Stomach smooth muscle (tissue), 2 donors: ENCODE measurements around the gene FRK.

Source experiments
- H3K27ac ChIP-seq: one replicate; pipeline ENCODE4 v1.7.0; 2013; ENCODE audit warnings: mild to moderate bottlenecking, low read length, inconsistent platforms
- H3K27me3 ChIP-seq, 2 donors: one replicate each; pipeline ENCODE4 v1.7.0; 2013; ENCODE audit warnings: low read length in 2 of 2; ENCODE audit not compliant: insufficient read depth in 2 of 2, control insufficient read depth in 1 of 2
- H3K36me3 ChIP-seq, 2 donors: one replicate each; pipeline ENCODE4 v1.7.0; 2013; ENCODE audit warnings: low read length in 2 of 2; ENCODE audit not compliant: control insufficient read depth in 2 of 2, insufficient read depth in 2 of 2
- H3K4me1 ChIP-seq: one replicate; pipeline ENCODE4 v1.7.0; 2013; ENCODE audit warnings: low read length; ENCODE audit not compliant: control insufficient read depth, insufficient read depth
- H3K4me3 ChIP-seq, 2 donors: one replicate each; pipeline ENCODE4 v1.7.0; 2013; ENCODE audit warnings: low read length in 2 of 2
- H3K9ac ChIP-seq, 2 donors: one replicate each; pipeline ENCODE4 v1.7.0; 2013; ENCODE audit warnings: low read length in 2 of 2, mild to moderate bottlenecking in 1 of 2
- H3K9me3 ChIP-seq, 2 donors: one replicate each; pipeline ENCODE4 v1.7.0; 2013; ENCODE audit warnings: low read length in 2 of 2; ENCODE audit not compliant: control insufficient read depth in 2 of 2
- donor health status: healthy.
- donor health status: Pancreatic carcinoma.

FRK gene

DNA sequence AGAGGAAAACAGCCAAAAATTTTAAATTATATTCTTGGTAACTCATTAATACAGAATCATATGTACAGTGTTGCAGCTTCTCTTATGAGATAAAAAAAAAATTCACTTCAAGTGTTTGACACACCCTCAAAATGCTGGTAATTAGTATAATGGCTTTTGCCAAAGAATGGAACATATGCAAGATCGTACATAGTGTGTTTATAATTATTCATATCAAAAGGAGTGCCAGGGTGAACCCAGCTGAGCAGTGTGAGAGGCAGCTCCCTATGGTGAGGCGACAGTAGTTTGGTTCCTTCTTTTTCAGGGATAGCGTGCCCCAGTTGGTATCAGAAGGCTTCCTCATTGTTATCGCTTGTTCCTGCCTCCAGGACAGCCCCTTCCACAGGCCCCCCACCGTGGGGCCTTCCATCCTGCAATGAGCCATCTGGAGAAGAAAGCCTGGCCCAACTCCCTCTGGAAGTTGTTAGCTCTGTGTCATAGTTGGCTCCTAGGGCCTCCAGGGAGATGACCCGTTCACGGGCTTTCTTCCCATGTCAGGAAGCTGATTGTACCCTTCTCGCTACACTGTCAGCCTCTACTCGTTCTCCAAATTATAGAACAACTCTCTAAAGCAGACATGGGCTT, 150.7 kb downstream of the FRK start:
- no peaks in the 10 kb centered on the region for H3K36me3 ChIP-seq
- H3K4me1 ChIP-seq, result no peaks in the 10 kb centered on the region
- H3K27ac ChIP-seq, result no peak overlapping the region
- H3K9me3 ChIP-seq, result no peaks in the 10 kb centered on the region
- no peaks in the 10 kb centered on the region for H3K27me3 ChIP-seq
- no peak overlapping the region for H3K4me3 ChIP-seq
- H3K9ac ChIP-seq, result no peak overlapping the region

- Histone ChIP-seq H3K4me3 (no peak overlapping the region), H3K27ac (no peak overlapping the region), H3K9me3 (no peaks in the 10 kb centered on the region), H3K36me3 (no peaks in the 10 kb centered on the region), H3K4me1 (no peaks in the 10 kb centered on the region), H3K9ac (no peak overlapping the region), H3K27me3 (no peaks in the 10 kb centered on the region)
These were observed 151.7 kb downstream of the FRK start for GRCh38 chr6:115908906-115909559.

DNA sequence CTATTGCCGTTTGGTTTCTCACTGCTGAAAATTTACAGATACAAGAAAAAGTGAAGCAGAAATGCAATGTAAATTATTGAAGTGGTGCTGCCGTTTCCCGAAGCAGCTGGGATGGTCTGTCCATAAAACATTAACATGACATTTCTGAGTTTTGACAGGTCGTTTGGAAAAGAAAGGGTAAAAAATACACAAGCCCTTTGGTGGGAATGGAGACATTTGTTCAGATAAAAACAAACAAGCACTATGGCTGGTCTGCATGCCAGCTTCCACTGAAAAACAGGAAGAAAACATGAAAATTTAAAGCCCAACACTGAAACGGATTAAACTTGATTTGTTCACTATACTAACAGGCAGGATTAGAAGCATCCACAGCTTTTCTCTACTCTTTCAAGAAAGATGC, 155.2 kb downstream of the FRK start:
- Histone ChIP-seq H3K36me3 (no peaks in the 10 kb centered on the region), H3K4me1 (no peaks in the 10 kb centered on the region), H3K9ac (no peak overlapping the region), H3K27me3 (peaks cover 0 to 2% of the 10 kb centered on the region in 2 donors), H3K4me3 (no peak overlapping the region), H3K9me3 (no peaks in the 10 kb centered on the region), H3K27ac (no peak overlapping the region)

DNA sequence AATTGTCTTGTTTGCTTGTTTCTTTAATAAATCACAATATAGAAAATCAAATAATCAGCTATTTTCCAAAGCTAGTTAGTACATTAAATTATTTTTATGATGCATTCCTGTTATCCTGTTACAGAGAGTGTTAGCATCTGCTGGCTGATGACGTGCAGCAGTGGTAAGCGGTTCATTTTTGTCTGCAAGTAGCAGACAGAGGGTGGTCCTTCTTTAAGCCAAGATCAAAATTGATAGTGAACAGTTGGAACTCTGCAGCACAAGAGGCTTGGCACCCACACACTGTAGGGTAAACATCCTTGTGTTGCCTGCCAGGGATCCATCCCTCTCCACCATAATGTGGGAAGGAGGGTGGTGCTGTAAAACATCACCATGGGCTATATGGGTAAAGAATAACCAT, 158.3 kb downstream of the FRK start:
- Histone ChIP-seq H3K9ac (no peak overlapping the region), H3K4me3 (no peak overlapping the region), H3K27me3 (peaks cover 2 to 3% of the 10 kb centered on the region in 2 donors), H3K27ac (no peak overlapping the region), H3K36me3 (no peaks in the 10 kb centered on the region), H3K4me1 (no peaks in the 10 kb centered on the region), H3K9me3 (no peaks in the 10 kb centered on the region)

DNA sequence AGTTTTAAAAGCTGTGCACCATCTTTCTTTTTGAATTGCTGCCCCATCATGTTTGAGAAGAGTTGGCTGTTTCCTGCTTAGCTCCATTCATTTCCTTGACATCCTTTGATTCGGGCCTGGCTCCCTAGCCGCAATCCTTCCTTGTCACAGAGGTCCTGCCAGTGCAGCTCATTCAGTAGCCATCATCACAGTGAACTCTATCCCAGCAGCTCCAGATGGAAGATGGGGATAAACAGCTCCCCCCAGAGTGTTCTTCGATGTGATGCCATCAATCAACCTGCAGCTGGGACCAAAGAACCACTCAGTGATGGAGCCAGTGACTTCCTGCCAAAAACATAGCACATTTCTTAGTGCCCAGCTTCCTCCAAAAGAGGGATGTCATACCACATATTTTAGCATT, 158.8 kb downstream of the FRK start:
- no peaks in the 10 kb centered on the region for H3K36me3 ChIP-seq
- H3K27me3 ChIP-seq, result peaks cover 2 to 3% of the 10 kb centered on the region in 2 donors
- no peaks in the 10 kb centered on the region for H3K9me3 ChIP-seq
- no peaks in the 10 kb centered on the region for H3K4me1 ChIP-seq
- H3K9ac ChIP-seq, result no peak overlapping the region
- no peak overlapping the region for H3K4me3 ChIP-seq
- no peak overlapping the region for H3K27ac ChIP-seq

GRCh38 chr6:115899730-115900282, 160.9 kb downstream of the FRK start:
- no peaks in the 10 kb centered on the region for H3K9me3 ChIP-seq
- no peak overlapping the region for H3K4me3 ChIP-seq
- H3K9ac ChIP-seq, result no peak overlapping the region
- H3K27ac ChIP-seq, result no peak overlapping the region
- no peaks in the 10 kb centered on the region for H3K36me3 ChIP-seq
- H3K4me1 ChIP-seq, result no peaks in the 10 kb centered on the region
- H3K27me3 ChIP-seq, result peaks cover 2 to 3% of the 10 kb centered on the region in 2 donors

- no peaks in the 10 kb centered on the region for H3K4me1 ChIP-seq
- no peak overlapping the region for H3K27ac ChIP-seq
- H3K4me3 ChIP-seq, result no peak overlapping the region
- no peaks in the 10 kb centered on the region for H3K9me3 ChIP-seq
- no peaks in the 10 kb centered on the region for H3K36me3 ChIP-seq
- peaks cover 2 to 3% of the 10 kb centered on the region in 2 donors for H3K27me3 ChIP-seq
- no peak overlapping the region for H3K9ac ChIP-seq
These were observed 162.4 kb downstream of the FRK start for GRCh38 chr6:115898246-115898645.

- no peak overlapping the region for H3K4me3 ChIP-seq
- no peaks in the 10 kb centered on the region for H3K4me1 ChIP-seq
- H3K27me3 ChIP-seq, result peaks cover 0 to 3% of the 10 kb centered on the region in 2 donors
- no peaks in the 10 kb centered on the region for H3K36me3 ChIP-seq
- no peaks in the 10 kb centered on the region for H3K9me3 ChIP-seq
- H3K27ac ChIP-seq, result no peak overlapping the region
- H3K9ac ChIP-seq, result no peak overlapping the region
These were observed 164.1 kb downstream of the FRK start for GRCh38 chr6:115896538-115897129.

DNA sequence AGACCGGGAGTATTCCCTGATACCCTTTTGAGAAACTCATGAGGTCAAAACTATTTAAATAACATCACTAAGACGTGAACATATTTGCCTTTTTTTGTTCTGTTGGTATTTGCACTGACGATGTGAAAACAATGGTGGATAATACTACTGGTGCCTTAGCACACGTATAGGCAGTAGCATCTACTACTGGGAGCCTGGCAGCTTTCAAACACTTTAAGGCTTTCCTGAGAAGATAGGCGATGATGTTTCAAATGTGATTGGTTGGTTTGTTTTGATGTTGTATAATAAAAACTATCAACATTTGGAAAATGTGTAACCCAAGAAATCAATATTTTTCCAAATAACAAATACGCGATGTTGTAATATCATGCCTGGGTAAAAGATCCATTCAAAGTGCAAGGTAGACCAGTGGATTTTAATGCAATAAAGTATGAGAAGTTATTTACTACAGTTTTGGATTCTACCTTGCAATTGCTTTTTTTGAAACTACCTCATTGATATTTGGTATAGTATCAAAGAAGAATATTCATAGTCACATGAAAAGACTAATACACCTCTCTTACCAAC, 166.2 kb downstream of the FRK start:
- Histone ChIP-seq H3K9me3 (no peaks in the 10 kb centered on the region), H3K27ac (no peak overlapping the region), H3K4me1 (no peaks in the 10 kb centered on the region)

GRCh38 chr6:115891750-115892149, 168.9 kb downstream of the FRK start:
- Histone ChIP-seq H3K4me3 (no peak overlapping the region), H3K27ac (no peak overlapping the region), H3K27me3 (no peaks in the 10 kb centered on the region), H3K4me1 (no peaks in the 10 kb centered on the region), H3K9me3 (no peaks in the 10 kb centered on the region), H3K36me3 (no peaks in the 10 kb centered on the region), H3K9ac (no peak overlapping the region)

More for the DNA sequence above, 166.2 kb downstream of the FRK start:
- Histone ChIP-seq H3K4me3 (no peak overlapping the region), H3K9ac (no peak overlapping the region), H3K27me3 (peaks cover 0 to 3% of the 10 kb centered on the region in 2 donors), H3K36me3 (no peaks in the 10 kb centered on the region)
